SKM-1 treated with dmso at 0.1 percent for 144 hours (cell line): ENCODE data around the gene PFKFB2.
"Not testable (repeated sequence)": the region's sequence is repeated elsewhere in the genome, so short reads cannot be mapped to it uniquely, and the experiment has no call there.

Source experiments
- DNase-seq: peaks from one replicate; lab custom pipeline; 2025; ENCODE audit not compliant: unreplicated experiment; lab: John Stamatoyannopoulos, UW

The PFKFB2 gene

DNA sequence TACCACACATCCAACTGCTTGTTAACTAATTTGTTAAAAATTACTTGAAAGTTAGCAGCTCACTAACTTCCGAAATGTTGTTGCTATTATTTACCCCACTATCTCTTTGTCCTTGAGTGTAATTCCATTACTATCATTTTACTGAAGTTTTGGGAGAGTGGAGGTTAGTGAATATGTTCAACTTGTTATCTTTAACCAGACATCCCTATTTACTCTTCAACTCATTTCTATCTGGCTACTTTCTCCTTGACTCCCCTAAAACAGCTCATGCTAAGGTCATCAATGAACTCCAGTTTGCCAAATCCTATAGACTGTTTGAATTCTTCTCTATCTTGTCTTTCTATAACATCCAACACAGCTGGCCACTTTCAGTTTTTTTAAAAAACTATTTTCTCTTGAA, 16.2 kb upstream of the PFKFB2 start:
- no peak for DNase-seq

- DNase-seq: no peak
Measured at GRCh38 chr1:207039380-207040180, 13.5 kb upstream of the PFKFB2 start.

GRCh38 chr1:207040181-207040533, 12.9 kb upstream of the PFKFB2 start:
- no peak for DNase-seq

DNA sequence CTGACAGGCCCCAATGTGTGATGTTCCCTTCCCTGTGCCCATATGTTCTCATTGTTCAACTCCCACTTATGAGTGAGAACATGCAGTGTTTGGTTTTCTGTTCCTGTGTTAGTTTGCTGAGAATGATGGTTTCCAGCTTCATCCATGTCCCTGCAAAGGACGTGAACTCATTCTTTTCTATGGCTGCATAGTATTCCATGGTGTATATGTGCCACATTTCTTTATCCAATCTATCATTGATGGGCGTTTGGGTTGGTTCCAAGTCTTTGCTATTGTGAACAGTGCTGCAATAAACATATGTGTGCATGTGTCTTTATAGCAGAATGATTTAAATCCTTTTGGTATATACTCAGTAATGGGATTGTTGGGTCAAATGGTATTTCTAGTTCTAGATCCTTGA, 11.7 kb upstream of the PFKFB2 start:
- DNase-seq: not testable (repeated sequence)

DNA sequence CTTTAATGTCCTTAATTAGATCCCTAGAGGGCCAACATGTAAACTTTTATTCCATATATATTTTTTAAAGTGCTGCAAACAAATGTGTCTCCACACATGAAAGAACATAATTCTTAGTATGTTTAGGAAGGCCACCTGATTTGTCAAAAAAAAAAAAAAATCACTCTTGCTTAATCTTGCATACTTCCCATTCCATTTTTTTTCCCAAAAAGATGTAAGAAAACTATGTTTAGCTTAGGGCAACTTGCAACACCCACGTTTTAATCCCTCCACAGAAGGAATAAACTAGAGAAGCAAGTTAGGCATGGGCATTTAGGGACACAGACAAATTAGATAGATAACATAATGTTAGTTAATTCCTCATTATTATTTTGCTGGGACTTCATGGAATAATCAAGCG, 7.6 kb upstream of the PFKFB2 start:
- no peak for DNase-seq

DNA sequence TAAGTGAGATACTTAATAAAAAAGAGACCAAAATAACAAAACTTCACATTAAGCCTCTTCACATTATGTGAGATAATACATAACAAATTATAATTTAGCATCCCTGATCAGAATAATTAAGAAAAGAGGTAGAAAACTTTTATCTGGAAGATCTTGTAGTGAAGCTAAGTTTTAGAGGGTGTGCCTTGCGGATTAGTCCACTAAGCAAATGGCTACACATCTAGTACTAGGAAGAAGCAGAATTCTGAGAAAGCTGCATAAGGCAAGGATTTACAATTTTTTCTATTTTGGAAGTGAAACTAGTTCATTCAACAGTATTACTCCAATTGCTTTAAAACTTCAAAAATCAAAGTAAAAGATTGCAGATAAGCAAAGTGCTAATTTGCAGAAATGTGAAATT, 5.6 kb upstream of the PFKFB2 start:
- DNase-seq: no peak

- no peak for DNase-seq
Measured at GRCh38 chr1:207048041-207048440, 5.0 kb upstream of the PFKFB2 start.

GRCh38 chr1:207049054-207049453, 4.0 kb upstream of the PFKFB2 start:
- DNase-seq: no peak

DNA sequence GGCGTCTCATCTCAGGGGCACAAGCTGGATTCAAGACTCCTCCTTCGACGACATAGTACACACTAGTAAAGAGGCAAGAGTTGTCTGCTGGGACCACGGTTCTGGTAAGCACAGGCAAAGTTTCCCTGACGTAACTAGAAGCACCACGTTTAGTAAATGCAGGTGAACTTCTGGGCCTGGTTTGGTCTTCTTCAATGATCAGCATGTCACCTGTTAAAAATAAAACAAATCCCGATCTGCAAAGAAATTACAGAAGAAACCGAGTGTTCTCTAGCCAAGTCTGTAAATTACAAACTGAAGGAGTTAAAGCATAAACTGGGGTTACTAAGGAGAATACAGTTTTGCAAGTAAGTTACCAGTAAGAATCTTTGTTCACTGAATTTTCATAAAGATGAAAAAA, 3.6 kb upstream of the PFKFB2 start:
- DNase-seq: no peak

GRCh38 chr1:207049974-207050391, 3.1 kb upstream of the PFKFB2 start:
- peak; percentile 84 for DNase-seq

- DNase-seq: peak; percentile 89
Measured at GRCh38 chr1:207050480-207051190, 2.4 kb upstream of the PFKFB2 start.

DNA sequence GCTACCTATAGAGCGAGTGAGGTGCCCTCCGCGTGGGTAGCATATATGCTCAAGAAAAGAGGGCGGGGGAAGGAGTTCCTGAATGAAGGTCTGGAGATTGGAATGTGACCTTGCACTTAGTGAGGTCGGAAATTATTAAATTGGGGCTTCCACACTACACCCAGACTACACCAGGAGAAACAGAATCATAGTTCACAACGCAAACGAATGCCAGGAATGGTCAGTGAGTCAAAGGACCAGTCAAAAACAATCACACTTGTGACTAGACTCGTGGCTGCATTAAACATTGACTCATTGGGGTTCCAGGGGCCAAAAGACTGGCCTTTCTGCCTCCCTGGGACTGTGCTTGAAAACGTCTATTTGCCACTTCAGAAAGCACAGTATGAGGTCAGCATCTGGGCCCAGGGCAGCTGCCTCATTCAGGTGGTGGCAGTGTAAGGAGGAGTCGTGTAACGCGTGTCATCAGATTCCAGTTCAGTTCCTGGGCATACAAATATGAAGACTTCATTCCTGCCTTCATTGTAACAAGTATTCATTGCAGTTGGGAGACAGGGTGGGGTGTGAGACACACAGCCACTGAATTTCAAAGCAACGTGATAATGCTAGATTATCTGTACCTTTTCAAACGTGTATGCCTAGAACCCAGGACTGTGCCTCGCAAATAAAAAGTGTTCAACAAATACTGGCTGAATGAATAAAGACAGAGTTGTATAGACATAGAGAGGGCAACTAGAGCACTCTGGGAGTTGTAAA, 1.7 kb upstream of the PFKFB2 start, which contains the start of gene YOD1:
Gene YOD1 (minus strand): TSS at position 18 of the 753 bp plus-strand sequence. CDS start 178 bp downstream, outside the sequence.
- no peak for DNase-seq

GRCh38 chr1:207054491-207054890, 1.4 kb downstream of the PFKFB2 start:
- peak; percentile 47 for DNase-seq

DNA sequence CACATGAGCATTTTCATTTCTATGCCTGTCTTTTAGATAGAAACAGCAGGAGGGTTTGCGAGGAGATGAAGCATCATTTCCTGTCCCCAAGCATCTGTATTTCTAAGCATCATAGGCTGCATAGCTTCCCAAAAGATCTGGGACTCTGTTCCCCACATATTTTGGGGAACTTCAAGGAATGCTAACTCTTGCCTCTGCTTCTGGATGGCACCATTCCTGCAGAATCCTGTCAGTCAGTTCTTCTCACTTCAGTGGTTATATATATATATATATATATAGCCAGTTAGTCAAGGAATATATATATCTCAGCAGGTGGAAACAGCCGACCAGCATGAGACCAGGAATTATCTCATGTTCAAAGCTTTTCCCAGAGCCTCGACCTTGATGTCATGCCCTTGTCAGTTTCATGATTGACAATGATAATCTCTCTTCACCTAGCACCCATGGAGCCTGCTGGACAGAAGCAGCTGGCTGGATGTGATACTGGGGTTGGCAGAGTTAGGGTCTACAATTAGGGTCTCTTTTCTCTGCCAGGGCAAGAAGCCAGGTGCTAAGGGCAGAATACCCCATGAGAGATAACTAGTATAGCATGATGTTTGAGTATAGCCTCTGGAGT, 2.4 kb downstream of the PFKFB2 start:
- no peak for DNase-seq

GRCh38 chr1:207056673-207057072, 3.6 kb downstream of the PFKFB2 start:
- DNase-seq: no peak

GRCh38 chr1:207058252-207058651, 5.2 kb downstream of the PFKFB2 start:
- no peak for DNase-seq

DNA sequence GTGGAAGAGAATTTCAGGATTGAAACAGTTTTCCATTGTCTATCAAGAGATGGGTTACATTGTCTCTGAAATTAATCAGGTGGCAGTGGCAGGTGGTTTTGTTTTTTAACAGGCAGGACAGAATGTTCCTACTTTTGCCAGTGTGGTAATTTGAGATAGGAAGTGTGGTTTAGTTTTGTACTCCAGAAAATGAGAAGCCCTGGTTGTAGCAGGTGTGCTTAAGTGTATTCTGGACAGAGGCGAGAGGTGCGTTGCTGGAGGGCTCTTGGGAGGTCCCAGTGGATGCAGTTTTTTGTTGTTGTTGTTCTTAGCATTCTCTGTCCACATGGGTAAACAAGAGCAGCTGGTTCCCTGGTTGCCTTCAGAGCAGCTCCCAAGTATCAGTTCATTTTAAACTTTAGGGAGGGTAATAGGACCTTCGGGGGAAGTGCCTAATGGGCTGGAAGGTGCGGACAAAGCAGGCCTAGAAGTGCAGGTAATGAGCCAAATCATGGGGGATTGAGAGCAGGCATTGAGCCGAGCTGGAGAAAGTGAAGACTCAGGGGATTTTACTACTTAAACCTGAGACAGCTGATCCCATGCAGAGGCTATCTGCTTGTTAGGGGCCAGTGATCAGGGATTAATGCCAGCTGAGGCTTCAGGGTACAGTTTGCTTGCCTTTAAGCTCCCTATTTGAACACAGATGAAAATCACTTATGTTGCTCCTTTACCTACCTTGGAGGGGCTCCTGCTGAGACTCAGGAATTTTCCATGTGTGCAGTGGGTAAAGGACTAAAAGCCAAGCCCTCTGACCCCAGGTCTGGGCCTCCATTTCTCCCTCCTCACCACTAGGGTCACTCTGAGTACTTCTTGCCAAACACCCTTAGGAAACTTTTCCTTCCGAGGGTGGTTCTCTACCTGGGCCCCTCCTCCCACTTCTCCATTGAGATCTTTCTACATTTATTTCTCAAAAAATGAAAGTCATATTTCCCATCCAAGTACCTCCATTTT, 6.1 kb downstream of the PFKFB2 start:
- DNase-seq: peak; percentile 7

DNA sequence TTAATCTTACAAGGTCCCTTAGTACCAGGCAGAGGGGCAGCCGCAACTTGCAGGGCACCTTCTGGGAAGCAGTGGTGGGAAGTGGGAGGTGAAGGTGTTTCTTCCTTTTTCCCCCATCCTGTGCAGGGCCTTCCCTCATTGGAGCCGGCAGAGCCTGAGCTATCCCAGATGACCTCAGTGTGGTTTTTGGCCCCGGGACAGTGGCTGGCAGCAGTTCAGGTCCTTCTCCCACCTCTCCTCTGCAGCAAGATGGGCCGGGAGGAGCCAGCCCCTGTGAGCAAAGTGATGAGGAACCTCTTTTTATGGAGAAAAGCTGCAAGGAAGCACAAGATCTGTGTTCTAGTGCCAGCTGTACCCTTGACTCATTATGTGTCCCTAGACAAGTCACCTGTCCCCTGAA, 6.8 kb downstream of the PFKFB2 start:
- no peak for DNase-seq

GRCh38 chr1:207060596-207060995, 7.5 kb downstream of the PFKFB2 start:
- no peak for DNase-seq

DNA sequence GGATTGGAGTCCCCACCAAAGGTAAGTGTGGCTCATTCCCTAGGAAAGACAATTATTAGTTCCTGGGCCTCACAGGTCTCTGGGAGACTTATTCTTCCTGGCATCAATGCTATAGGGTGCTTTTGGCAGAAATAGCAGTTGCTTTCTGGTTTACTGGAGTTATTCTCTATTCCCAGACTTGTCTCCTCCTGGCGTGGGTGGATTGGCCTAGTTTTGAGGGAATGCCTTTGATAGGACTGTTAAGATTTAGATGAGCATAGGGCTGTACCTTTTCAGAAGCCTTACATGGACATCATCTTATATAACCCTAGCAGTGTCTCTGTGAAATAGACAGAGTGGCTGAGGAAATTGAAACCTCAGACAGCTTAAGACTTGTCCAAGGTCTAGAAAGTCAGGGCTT, 9.0 kb downstream of the PFKFB2 start:
- no peak for DNase-seq
